Spleen (tissue), 3 donors: ENCODE data around the gene NCAPH2.

Experiments used
- POLR2A ChIP-seq, 3 donors: fragments of 450-650 bp; IDR thresholded peaks; one replicate each; pipeline ENCODE4 v1.5.1; 2017; ENCODE audit warnings: antibody characterized with exemption in 3 of 3, mild to moderate bottlenecking in 1 of 3
- POLR2AphosphoS5 ChIP-seq, 3 donors: sonication (generic); formaldehyde crosslinking; IDR thresholded peaks; one replicate each; pipeline ENCODE4 v1.5.1; 2017; ENCODE audit warnings: antibody characterized with exemption in 3 of 3

DNA sequence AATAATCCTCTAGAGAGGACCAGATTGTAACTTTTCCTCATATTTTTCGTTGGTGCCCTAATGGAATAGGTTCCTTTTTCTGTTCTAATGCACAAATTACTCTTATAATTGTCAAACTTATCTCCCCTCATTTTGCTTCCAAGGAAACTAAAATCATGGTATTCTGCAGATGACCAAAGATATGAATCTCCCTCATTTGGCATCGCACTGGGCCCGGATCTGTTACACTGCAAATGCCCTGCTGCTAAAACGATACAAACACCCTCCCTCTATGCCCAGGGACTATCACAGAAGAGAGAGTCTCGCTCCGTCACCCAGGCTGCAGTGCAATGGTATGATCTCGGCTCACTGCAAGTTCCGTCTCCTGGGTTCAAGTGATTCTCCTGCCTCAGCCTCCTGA is 45.3 kb downstream of the NCAPH2 start:
- TF ChIP-seq POLR2AphosphoS5 (IDR thresholded peaks at IDR 0.05) (no peak), POLR2A (IDR thresholded peaks at IDR 0.05) (no peak)
